HEK293T (cell line): ENCODE data around the gene GALNT2.

Experiments
- CTCF ChIA-PET: fragments of 350-600 bp; formaldehyde crosslinking; extraction: SDS; loops from one replicate; lab custom pipeline; 2021; ENCODE audit warnings: antibody characterized with exemption, inconsistent platforms; lab: Yijun Ruan, JAX
- POLR2A ChIA-PET: fragments of 350-600 bp; formaldehyde crosslinking; extraction: SDS; loops from one replicate; lab custom pipeline; 2020; ENCODE audit warnings: antibody characterized with exemption, inconsistent platforms; lab: Yijun Ruan, JAX
- DNase-seq: peaks from one replicate; pipeline ENCODE4 v3.0.0; 2012; ENCODE audit warnings: mixed read lengths; ENCODE audit errors: extremely low spot score
- ARNT ChIP-seq: fragments of 450-650 bp; IDR thresholded peaks from 2 replicates; pipeline ENCODE4 v1.6.1; 2017; ENCODE audit warnings: mild to moderate bottlenecking
- BHLHE40 ChIP-seq: fragments of 450-650 bp; IDR thresholded peaks from 2 replicates; pipeline ENCODE4 v1.6.1; 2016; ENCODE audit warnings: mild to moderate bottlenecking, moderate library complexity, borderline replicate concordance
- CTBP1 ChIP-seq: fragments of 450-650 bp; IDR thresholded peaks from 2 replicates; pipeline ENCODE4 v1.6.1; 2016; ENCODE audit warnings: borderline replicate concordance
- ELF4 ChIP-seq: fragments of 450-650 bp; IDR thresholded peaks from 2 replicates; pipeline ENCODE4 v1.6.1; 2017; ENCODE audit warnings: antibody characterized with exemption
- FOXA1 ChIP-seq: fragments of 450-650 bp; IDR thresholded peaks from 2 replicates; pipeline ENCODE4 v1.6.1; 2016; ENCODE audit warnings: mild to moderate bottlenecking
- FOXK2 ChIP-seq: fragments of 450-650 bp; IDR thresholded peaks from 2 replicates; pipeline ENCODE4 v1.6.1; 2016; ENCODE audit warnings: mild to moderate bottlenecking
- FOXM1 ChIP-seq: fragments of 450-650 bp; IDR thresholded peaks from 2 replicates; pipeline ENCODE4 v1.6.1; 2017; ENCODE audit warnings: mild to moderate bottlenecking, borderline replicate concordance
- HDGF ChIP-seq: fragments of 450-650 bp; IDR thresholded peaks from 2 replicates; pipeline ENCODE4 v1.6.1; 2017; ENCODE audit warnings: antibody characterized with exemption, borderline replicate concordance
- L3MBTL2 ChIP-seq: fragments of 450-650 bp; conservative IDR thresholded peaks from 2 replicates; pipeline ENCODE4 v1.6.1; 2016; ENCODE audit warnings: mild to moderate bottlenecking
- LEF1 ChIP-seq: fragments of 450-650 bp; IDR thresholded peaks from 2 replicates; pipeline ENCODE4 v1.6.1; 2017; ENCODE audit warnings: mild to moderate bottlenecking, borderline replicate concordance
- NFRKB ChIP-seq: fragments of 450-650 bp; IDR thresholded peaks from 2 replicates; pipeline ENCODE4 v1.6.1; 2016; ENCODE audit warnings: mild to moderate bottlenecking, moderate library complexity
- PKNOX1 ChIP-seq: fragments of 450-650 bp; IDR thresholded peaks from 2 replicates; pipeline ENCODE4 v1.6.1; 2016
- SP1 ChIP-seq: fragments of 450-650 bp; IDR thresholded peaks from 2 replicates; pipeline ENCODE4 v1.6.1; 2017
- SUZ12 ChIP-seq: fragments of 450-650 bp; IDR thresholded peaks from 2 replicates; pipeline ENCODE4 v1.6.1; 2016; ENCODE audit warnings: mild to moderate bottlenecking
- TARDBP ChIP-seq: fragments of 450-650 bp; IDR thresholded peaks from 2 replicates; pipeline ENCODE4 v1.6.1; 2016
- ZNF384 ChIP-seq: fragments of 450-650 bp; IDR thresholded peaks from 2 replicates; pipeline ENCODE4 v1.6.1; 2016

GALNT2 gene

GRCh38 chr1:230137337-230137815 is 70.3 kb downstream of the GALNT2 start:
- no peak for TF ChIP-seq ZNF384
- TF ChIP-seq HDGF = no peak
- TF ChIP-seq L3MBTL2 = no peak
- no peak for TF ChIP-seq CTBP1
- no peak for DNase-seq
- CTCF ChIA-PET = interaction anchor here (1.2 kb wide), 1 partner anchor 10 kb away, joined by 3 read pairs; no protein-coding TSS in a partner anchor
- POLR2A ChIA-PET = no interaction called here

GRCh38 chr1:230138561-230139239 is 71.7 kb downstream of the GALNT2 start:
- ChIA-PET POLR2A (no interaction called here), CTCF (no interaction called here)
- no peak for TF ChIP-seq CTBP1
- no peak for TF ChIP-seq NFRKB
- TF ChIP-seq LEF1 = no peak
- no peak for TF ChIP-seq ARNT
- TF ChIP-seq FOXK2 = no peak
- TF ChIP-seq ZNF384 = no peak
- no peak for TF ChIP-seq FOXA1
- no peak for TF ChIP-seq BHLHE40
- TF ChIP-seq PKNOX1 = no peak
- no peak for TF ChIP-seq L3MBTL2
- TF ChIP-seq FOXM1 = no peak
- TF ChIP-seq HDGF = no peak
- no peak for TF ChIP-seq SUZ12
- no peak for TF ChIP-seq ELF4
- no peak for TF ChIP-seq TARDBP
- no peak for TF ChIP-seq SP1
- no peak for DNase-seq

- TF ChIP-seq L3MBTL2 (no peak), TARDBP (no peak), FOXA1 (no peak), SP1 (no peak), PKNOX1 (no peak)
- CTCF ChIA-PET = no interaction called here
- DNase-seq = no peak
- POLR2A ChIA-PET = no interaction called here
Observed at GRCh38 chr1:230139315-230139714, 72.3 kb downstream of the GALNT2 start.

- no peak for DNase-seq
- CTCF ChIA-PET = no interaction called here
- POLR2A ChIA-PET = no interaction called here
- TF ChIP-seq TARDBP (no peak), SP1 (no peak), ELF4 (no peak), FOXA1 (no peak), LEF1 (no peak), ZNF384 (no peak), FOXM1 (no peak)
Observed at GRCh38 chr1:230139741-230140140, 72.7 kb downstream of the GALNT2 start.

GRCh38 chr1:230140221-230141020 is 73.4 kb downstream of the GALNT2 start:
- no peak for DNase-seq
- ChIA-PET POLR2A (no interaction called here), CTCF (no interaction called here)
- TF ChIP-seq ARNT = no peak
- TF ChIP-seq SUZ12 = no peak
- TF ChIP-seq ZNF384 = no peak
- TF ChIP-seq FOXM1 = no peak
- no peak for TF ChIP-seq SP1

- ChIA-PET POLR2A (no interaction called here), CTCF (no interaction called here)
Observed at GRCh38 chr1:230141021-230141648, 74.1 kb downstream of the GALNT2 start.

More at GRCh38 chr1:230141021-230141648, 74.1 kb downstream of the GALNT2 start:
- DNase-seq = no peak
- TF ChIP-seq FOXK2 (no peak), HDGF (no peak), L3MBTL2 (no peak), PKNOX1 (no peak), SUZ12 (no peak), TARDBP (no peak), NFRKB (no peak), CTBP1 (no peak), ARNT (no peak)
